Central memory CD4-positive, alpha-beta T cell (primary cell): Measurements from ENCODE around the gene S100A10.
A peak's percentile ranks its signal among the peaks of the same experiment; 100 is the strongest.

Experiments used
- DNase-seq: peaks from one replicate; pipeline ENCODE4 v3.0.0; 2022

S100A10 gene

GRCh38 chr1:151985768-151986167 is 7.9 kb downstream of the S100A10 start:
- no peak for DNase-seq

DNA sequence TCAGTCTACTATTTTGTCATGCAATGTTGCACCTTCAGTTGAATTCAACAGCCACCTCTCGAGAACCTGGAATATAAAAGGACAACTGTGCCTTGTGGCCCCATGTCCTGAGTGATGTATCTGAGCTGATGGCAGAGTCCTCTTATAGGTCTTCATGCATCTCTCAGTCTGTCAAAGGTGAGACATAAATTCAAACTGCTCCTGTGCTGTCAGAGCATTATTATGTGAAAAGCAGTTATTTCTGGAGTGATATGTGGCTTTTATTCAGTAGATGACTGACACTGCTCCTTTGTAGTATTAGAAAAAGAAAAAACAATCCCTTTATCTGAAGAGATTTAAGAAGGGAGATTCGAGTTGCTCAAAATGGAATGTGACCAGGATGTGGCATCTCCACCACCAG is 8.4 kb downstream of the S100A10 start:
- DNase-seq, result no peak

DNA sequence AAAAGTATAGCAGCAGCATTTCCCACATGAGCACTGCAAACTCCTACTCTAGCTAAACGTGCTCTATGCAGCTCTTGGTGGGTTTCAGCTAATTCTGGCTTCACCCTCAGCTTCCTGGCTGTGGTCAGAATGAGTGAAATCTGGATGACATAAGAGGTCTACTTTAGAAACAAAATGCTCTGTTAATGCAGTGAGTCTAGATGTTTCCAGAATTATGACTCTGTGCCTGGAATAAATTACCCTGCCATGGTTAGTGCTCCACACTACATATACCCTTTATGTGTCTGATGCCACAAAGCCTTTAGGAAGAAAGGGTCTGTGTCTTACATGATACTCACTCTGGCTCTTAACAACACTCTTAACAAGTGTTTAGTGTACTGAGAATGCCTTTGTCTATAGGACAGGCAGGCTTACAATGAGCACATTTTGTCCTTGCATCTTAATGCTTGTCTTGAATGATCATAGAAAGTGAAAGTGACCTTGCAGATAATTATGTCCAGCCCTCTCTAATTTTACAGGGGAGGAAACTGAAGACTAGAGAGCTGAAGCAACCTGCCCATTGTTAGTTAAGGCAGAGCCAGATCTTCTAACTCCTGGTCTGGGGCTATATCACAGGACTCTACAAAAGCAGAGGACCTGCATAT is 9.2 kb downstream of the S100A10 start:
- no peak for DNase-seq

DNA sequence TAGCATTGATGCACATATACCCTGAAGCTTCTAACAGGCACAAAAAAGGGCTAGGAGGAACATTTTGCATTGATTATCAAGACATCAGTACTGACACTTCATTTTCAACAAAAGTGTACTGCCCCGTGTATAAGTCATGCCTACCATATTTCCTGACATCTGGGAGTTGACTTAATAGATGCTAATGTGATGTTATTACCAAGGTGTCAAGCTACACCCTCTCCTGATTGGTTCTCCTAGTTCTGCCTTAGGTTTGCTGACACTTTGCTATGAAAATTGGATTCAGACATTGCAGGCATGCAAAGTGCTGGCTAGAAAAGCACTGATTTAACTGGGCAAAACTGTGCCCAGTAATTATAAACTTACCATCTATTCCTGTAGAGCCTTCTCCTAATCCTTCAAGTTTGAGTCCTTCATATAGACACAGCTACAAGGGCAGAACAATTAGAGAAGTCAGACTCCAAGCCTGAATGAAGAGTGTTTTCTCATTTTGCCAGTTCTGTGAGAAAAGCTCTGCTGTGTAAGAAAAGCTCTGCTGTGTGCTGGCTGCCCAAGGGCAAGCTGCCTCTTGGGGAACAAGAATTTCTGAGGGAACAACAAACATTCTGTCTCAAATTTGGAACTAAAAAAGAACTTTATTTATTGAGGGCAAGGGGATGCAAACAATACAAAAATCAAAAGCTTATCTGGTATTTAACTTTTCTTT is 11.2 kb downstream of the S100A10 start:
- no peak for DNase-seq

DNA sequence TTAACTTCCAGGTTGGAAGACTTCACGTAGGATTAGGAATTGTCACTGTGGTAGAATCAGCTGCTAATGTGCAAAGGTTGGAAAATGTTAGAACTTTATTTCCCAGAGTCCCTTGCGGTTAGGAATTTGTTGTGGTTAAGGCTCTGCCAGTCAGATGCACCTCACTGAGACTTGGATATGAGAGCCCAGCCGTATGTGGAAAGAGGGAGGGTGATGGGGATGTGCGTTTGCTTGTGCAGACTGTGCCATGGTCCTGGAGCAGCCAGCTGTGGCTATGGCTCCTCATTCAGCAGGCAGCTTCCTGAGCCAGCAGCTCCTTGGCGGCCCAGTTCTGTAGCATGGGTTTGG is 12.5 kb downstream of the S100A10 start:
- DNase-seq, result no peak

DNA sequence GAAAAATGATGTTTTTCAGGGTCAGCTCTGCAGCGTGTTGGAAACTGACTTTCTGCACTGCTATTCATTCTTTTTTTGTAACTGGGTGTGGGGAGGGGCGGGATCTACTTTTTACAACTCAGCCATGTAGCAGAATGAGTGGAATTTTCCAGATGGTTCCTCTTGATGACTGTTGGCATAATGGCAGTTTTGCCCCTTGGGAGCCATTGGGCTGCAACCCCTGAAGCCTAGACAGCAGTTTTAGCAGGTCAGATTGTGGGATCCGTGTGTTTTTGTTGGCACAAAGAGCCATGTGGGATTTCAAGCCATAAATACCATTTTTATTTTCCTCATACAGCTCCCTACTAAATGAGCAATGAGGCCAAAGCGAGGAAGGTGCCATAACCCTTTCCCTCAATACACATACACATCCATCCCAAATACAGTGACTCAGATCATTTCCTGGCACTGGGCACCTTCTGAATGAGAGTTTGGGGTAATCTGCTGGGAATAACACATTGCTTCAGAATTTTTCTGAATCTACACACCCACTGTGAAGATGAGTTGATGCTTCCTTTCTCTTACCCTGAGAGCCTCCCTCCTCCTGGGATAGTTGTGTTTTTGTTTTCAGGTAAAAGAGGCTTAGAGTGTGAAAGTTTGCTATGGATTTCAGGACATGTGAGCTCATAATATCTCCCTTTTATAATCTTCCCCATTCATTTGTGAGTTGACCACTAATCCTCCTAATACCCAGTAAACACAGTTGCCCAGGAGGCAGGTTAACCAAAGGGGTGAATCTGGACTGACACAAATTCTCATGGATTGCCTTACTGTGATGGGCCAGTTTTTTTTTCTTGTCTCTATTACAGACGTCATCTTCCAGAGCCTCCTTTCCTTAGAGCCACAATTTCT is 13.1 kb downstream of the S100A10 start:
- no peak for DNase-seq

DNA sequence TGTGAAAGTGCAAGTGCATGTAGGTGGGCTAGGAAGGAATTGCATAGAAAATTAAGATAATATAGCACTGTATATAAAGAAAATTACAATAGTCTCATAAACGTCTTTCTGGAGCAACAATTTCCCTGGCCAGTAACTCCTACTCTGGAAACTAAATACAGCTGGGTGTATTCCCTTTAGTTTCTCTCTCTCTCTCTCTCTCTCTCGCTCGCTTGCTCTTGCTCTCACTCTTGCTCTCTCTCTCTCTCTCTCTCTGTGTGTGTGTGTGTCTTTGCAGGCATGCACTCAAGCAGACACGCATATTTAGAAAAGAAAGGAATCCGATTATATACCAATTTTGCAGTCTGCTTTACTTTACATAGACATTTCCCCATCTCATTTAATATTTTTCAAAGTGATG is 14.7 kb downstream of the S100A10 start:
- DNase-seq, result no peak

GRCh38 chr1:151977662-151978230 is 15.9 kb downstream of the S100A10 start:
- DNase-seq, result no peak

DNA sequence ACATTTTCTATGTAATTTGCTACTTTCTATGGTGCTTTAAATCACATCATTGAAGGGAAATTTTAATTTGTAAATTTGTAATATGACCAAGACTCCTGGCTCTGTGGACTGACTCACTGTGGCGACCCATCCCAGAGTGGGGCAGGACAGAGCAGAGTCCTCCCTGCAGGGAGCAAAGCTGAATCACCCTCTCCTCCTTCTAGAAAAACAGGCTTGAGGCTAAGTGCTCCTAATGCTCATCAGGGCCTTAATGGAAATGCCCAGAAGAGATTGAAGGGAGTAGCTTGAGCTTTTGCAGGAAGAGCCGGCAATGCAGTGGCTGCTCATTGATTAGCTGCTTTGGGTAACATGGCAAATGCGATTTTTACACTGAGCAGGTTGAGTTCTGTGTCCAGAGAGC is 16.8 kb downstream of the S100A10 start:
- DNase-seq, result no peak

DNA sequence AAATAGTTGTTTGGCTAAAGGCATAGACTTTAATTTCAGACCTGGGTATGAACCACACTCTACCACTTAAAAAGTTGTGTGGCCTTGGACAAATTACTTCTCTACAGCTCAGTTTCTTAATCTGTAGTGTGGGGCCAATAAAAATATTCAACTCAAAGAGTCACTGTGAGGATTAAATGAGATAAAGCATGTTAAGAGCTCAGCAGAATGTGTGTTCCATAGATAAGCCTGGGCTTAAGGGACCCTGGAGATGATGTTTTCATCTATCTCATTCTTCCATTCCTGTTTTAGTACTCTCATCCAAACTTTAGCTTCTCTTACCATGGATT is 17.7 kb downstream of the S100A10 start:
- no peak for DNase-seq

- no peak for DNase-seq
Observed at GRCh38 chr1:151975311-151976014, 18.2 kb downstream of the S100A10 start.

DNA sequence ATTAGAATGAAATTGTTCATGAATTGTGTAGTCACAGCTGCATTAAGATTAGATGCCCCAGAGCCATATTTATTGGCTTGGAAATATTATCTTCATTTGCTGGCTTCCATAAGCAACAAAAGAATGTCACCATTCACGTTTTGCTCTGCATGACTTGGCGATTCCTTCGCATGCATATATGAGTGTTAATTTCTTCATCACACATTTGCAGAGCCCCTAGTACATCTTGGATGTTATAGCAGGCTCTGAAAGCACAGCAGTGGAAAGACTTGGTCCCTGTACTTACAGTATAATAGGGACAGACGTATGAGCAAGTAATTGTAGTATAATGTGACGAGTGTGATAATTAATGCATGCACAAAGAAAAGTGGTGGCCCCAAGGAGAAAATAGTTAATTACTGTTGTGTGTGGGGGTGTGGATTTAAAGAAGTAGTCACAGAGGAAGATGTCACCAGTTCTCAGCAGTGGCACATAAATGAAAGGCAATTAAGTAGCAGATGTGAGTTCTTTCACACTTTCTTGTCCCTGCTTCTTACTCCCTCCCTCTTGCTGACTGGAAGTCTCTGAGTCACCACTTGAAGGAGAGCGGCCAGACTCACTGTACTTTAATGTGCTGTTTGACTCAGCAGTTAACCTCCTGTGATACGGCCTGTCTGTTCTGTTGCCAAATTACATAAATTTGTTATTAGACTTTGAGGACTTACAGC is 21.0 kb downstream of the S100A10 start:
- DNase-seq, result no peak

DNA sequence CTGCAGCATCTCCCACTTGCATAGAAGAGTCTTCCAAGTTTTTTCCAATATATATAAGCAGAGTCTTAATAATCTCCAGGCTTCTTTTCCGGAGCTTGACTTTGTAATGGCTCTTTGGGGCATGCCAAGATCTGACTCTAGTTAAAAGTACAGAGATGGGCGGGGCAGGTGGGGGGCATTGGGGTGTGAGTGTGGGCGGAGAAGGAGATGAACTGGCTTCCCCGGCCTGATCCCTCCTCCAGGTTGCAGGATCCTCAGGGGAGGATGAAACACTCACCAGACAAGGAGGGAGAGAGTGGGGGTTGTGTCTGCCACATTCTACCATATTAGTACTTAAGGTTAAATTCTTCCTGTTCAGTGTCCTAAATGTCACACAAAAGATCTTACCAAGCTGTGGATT is 23.0 kb downstream of the S100A10 start:
- no peak for DNase-seq

DNA sequence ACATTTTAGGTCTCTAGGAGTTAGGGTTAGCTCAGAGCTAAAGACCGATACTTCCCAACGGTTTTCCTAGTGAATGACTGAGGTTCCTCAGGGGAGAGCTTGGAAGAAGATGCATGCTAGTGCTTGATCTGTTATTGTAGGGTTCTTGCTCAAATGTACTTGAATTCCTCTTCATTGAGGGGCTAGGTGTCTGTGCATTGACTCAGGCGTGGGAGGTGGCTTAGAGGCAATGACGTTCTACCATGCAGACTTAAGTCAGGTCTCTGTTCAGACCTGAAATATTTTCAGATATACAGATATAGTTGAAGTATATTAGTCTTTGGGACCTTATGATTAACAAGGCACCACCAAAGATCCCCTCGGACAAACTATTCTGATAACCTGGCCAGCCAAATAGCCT is 23.5 kb downstream of the S100A10 start:
- DNase-seq, result no peak

GRCh38 chr1:151968791-151969399 is 24.8 kb downstream of the S100A10 start:
- no peak for DNase-seq

DNA sequence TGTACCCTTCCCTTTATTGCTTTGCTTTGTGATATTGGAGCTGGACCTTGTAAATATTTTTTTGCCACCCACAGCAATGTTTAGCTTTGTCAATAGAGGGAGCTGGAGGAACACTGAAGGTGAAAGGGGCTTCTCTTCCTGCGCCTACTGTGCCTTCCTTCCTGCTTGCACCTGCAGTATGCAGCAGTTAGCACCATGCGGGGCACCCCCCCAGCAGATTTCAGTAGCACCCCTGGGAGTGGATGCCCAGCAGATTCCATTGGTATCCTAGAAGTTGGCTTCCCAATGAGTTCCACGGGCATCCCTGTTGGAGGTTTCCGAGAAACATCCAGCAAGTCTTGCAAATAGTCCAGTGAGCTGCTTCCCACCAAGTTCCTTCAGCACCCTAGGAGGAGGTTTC is 25.6 kb downstream of the S100A10 start:
- DNase-seq, result peak; percentile 70

DNA sequence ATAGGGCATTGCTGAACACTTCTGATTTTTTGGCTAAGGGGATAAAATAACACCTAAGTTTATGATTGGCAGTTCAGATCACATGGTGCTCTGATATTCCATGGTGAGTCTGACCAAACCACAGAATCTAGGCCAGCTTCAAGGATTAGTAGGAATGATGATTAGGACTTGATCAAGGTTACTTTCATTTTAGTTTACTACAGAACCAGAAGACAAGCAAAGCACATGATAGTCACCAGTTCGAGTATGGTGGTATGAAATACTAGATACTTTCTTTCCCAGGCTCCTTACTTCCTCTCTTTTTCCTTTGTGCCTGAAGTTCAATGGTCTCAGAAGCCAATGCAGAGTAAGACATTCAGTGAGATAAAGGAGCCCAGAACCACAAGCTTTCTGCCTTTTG is 26.6 kb downstream of the S100A10 start:
- DNase-seq, result no peak

GRCh38 chr1:151966061-151966460 is 27.6 kb downstream of the S100A10 start:
- no peak for DNase-seq

DNA sequence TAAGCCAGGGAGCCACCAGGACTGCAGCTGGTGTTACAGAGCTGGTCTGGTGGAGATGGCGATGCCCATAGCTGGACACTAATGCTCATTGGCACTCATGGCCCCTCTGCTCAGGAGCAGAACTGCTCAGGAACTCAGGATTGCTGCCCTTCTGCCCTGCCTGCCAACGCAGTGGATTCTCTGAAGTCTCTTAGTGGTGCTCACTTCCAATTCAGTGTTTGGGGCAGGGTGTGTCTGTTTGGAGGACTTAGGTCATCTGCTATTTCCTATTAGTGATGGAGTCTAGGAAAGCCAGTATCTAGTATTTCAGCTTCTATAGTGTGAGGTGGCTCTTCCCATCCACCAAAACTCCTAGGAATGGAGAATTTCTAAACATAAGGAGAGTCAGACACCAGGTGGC is 29.1 kb downstream of the S100A10 start:
- DNase-seq, result no peak

GRCh38 chr1:151963288-151963687 is 30.4 kb downstream of the S100A10 start:
- no peak for DNase-seq

DNA sequence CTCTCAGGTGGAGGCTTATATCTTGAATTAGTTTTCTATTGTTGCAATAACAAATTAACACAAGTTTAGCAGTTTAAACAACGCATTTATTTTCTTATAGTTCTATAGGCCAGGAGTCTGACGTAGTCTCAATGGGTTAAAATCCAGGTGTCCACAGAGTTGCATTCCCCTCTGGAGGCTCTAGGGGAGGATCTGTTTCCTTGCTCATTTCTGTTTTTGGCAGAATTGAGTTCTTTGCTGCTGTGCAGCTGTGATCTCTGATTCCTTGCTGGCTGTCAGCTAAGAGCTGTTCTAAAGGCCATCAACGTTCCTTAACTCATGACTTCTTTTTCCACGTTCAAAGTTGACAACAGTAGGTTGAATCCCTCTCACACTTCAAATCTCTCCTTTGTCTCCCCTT is 31.8 kb downstream of the S100A10 start:
- DNase-seq, result no peak
